GM18502 (cell line): ENCODE results near the gene CALCA.

Source experiments
- ATAC-seq: cut with Tn5 transposase; IDR thresholded peaks from one replicate; pipeline ENCODE4 v1.9.1; 2021; ENCODE audit warnings: mild to moderate bottlenecking; ENCODE audit not compliant: unreplicated experiment, poor library complexity

The CALCA gene

DNA sequence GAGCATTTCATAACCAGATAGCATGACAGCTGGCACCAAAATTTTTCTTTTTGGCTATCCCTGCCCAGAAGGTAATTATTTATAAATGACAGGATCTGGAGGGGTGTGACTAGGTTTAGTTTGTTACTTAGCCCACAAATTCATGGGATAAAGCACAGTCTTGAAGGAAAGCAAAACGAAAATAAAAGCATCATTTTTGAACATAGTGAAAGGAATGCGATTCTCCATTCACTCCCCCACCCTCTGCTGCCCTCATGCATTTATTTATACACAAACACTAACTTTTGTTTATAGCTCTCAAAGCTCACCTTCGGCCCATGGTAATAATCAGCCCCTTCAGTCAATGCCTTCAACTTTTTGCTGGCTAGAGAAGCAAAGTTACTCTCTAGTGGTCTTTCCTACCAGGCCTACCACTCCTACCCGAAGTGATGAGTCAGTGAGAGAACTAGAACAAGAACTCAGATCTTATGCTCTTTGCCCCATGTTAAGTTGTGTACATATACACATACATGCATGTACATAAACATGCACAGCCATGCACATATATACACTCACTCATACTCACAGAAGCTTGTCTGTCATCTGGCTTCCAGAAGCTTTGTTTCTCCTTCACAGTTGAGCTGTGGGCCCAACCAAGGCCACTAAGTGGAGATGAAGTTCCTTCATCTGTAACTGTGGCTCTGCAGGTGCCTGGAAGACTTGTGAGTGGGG, 22.6 kb downstream of the CALCA start:
- ATAC-seq = no peak

DNA sequence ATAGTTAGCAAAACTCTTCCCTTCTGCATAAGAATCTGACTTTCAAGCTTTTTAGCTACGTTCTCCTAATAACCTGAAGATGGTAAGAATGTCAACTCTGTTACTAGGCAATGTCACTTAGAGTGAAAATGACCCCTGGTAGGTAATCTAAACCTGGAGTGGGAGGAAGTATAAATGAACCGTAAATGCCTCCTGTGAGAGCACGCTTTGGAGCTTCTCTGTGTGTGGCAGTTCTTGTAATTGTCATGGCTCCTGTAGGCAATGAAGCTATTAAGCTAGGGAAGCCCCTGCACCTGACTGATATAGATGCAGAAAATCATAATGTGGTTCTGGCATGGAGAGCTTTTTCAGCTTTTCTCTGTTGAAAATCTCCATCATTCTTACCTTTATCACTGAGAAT, 29.4 kb downstream of the CALCA start:
- ATAC-seq = no peak

GRCh38 chr11:14938936-14939335, 33.2 kb downstream of the CALCA start:
- ATAC-seq = no peak

GRCh38 chr11:14934641-14935351, 37.4 kb downstream of the CALCA start:
- no peak for ATAC-seq

GRCh38 chr11:14932447-14932846, 39.7 kb downstream of the CALCA start:
- ATAC-seq = no peak

DNA sequence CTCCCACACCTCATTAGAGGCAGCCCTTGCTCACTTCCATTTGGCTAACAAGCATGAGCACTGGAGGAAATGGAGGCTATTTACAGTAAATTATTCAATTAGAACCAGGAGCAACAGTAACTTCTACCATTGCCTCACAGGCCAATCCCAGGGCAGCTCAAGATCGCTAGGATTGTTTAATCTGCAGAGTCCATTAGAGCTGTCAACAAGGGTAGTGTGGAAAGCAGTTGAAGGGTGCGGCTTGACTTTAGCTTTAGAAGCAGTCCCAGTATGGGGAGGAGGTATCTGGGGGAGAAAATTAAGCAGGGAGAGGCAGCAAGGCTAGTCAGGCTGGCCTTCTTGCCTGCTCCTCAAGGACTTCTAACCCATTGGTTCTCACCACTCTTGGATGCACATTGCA, 41.8 kb downstream of the CALCA start:
- no peak for ATAC-seq

DNA sequence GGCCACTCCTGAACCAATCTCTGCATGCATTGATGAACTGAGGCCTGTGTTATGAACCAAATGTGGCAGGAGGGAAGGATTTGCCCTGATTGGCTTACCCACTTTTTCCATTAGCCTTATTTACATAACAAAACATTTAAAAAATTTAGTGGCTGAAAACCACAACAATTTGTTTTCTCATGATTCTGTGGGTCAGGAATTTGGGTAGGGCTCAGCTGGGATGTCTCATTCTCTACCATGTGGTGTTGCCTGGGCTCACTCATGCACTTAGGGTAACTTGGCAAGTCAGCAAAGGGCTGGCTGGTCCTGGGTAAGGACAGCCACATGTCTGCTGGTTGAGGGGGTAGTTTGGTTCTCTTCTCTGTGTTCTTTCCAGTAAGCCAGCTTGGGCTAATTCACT, 45.0 kb downstream of the CALCA start:
- ATAC-seq = no peak

DNA sequence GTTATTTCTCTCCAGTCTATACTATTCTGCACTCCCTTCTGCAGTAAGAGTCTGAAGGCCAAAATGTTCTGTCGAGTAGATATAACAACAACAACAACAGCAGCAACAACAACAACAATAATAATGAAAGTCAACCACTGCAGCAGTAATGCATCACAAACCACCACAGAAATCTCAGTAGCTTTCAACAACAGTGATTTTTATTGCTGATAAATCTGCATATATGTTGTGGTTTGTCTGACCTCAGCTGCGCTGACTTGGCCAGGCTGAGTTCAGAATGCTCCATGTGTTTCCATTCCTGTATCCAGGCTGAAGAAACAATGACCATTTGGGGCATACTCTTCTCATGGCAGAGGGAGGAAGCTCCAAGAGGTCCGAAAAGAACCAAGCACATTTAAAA, 47.8 kb downstream of the CALCA start:
- no peak for ATAC-seq
